ENCODE data around the gene C10orf105. TPM values are rescaled to one million over a fixed set of nuclear protein-coding genes. Genes with fewer than 3 reads are reported as not detected.

Gene C10orf105
- total RNA-seq, 1 donor from 2014 or later = 0.15 TPM

GRCh38 chr10:71731791-71732190 is 12.2 kb upstream of the C10orf105 start:
- Mint-ChIP-seq H3K27ac (ENCODE audit: unreplicated experiment) (no peak overlapping the region), H3K4me3 (ENCODE audit: unreplicated experiment) (no peak overlapping the region), H3K4me1 (ENCODE audit: unreplicated experiment) (peaks cover 18% of the 10 kb centered on the region), H3K27me3 (ENCODE audit: unreplicated experiment) (peaks cover 3% of the 10 kb centered on the region), H3K9me3 (ENCODE audit: unreplicated experiment) (no peaks in the 10 kb centered on the region), H3K36me3 (ENCODE audit: low read depth, unreplicated experiment) (no peaks in the 10 kb centered on the region)
- DNase-seq (ENCODE audit: low spot score) = no peak
- no peak for TF ChIP-seq CTCF (IDR thresholded peaks at IDR 0.05; ENCODE audit: unreplicated experiment)

GRCh38 chr10:71729161-71729636 is 9.6 kb upstream of the C10orf105 start:
- no peak for DNase-seq (ENCODE audit: low spot score)
- Mint-ChIP-seq H3K9me3 (ENCODE audit: unreplicated experiment) (no peaks in the 10 kb centered on the region), H3K27me3 (ENCODE audit: unreplicated experiment) (peaks cover 3% of the 10 kb centered on the region), H3K36me3 (ENCODE audit: low read depth, unreplicated experiment) (peaks cover 4% of the 10 kb centered on the region), H3K4me1 (ENCODE audit: unreplicated experiment) (peaks cover 24% of the 10 kb centered on the region), H3K27ac (ENCODE audit: unreplicated experiment) (no peak overlapping the region), H3K4me3 (ENCODE audit: unreplicated experiment) (no peak overlapping the region)
- TF ChIP-seq CTCF (IDR thresholded peaks at IDR 0.05; ENCODE audit: unreplicated experiment) = no peak

- H3K9me3 Mint-ChIP-seq (ENCODE audit: unreplicated experiment) = no peaks in the 10 kb centered on the region
- TF ChIP-seq CTCF (IDR thresholded peaks at IDR 0.05; ENCODE audit: unreplicated experiment) = no peak
- H3K4me3 Mint-ChIP-seq (ENCODE audit: unreplicated experiment) = no peak overlapping the region
- H3K27ac Mint-ChIP-seq (ENCODE audit: unreplicated experiment) = no peak overlapping the region
- H3K36me3 Mint-ChIP-seq (ENCODE audit: low read depth, unreplicated experiment) = peaks cover 4% of the 10 kb centered on the region
- H3K4me1 Mint-ChIP-seq (ENCODE audit: unreplicated experiment) = peaks cover 20% of the 10 kb centered on the region
- no peak for DNase-seq (ENCODE audit: low spot score)
- peaks cover 2% of the 10 kb centered on the region for H3K27me3 Mint-ChIP-seq (ENCODE audit: unreplicated experiment)
Measured at GRCh38 chr10:71727738-71728737, 8.5 kb upstream of the C10orf105 start.

- no peak for TF ChIP-seq CTCF (IDR thresholded peaks at IDR 0.05; ENCODE audit: unreplicated experiment)
- peaks cover 4% of the 10 kb centered on the region for H3K36me3 Mint-ChIP-seq (ENCODE audit: low read depth, unreplicated experiment)
- no peak overlapping the region for H3K4me3 Mint-ChIP-seq (ENCODE audit: unreplicated experiment)
- peaks cover 20% of the 10 kb centered on the region for H3K4me1 Mint-ChIP-seq (ENCODE audit: unreplicated experiment)
- peaks cover 3% of the 10 kb centered on the region for H3K27me3 Mint-ChIP-seq (ENCODE audit: unreplicated experiment)
- H3K27ac Mint-ChIP-seq (ENCODE audit: unreplicated experiment) = no peak overlapping the region
- no peak for DNase-seq (ENCODE audit: low spot score)
- H3K9me3 Mint-ChIP-seq (ENCODE audit: unreplicated experiment) = no peaks in the 10 kb centered on the region
Measured at GRCh38 chr10:71727105-71727737, 7.6 kb upstream of the C10orf105 start.
